SK-N-MC (cell line): ENCODE data around the gene OSMR.

Experiments used
- EZH2 ChIP-seq: fragments of 200-600 bp; sonication (generic); IDR thresholded peaks from one replicate; pipeline ENCODE4 v1.6.1; 2017; ENCODE audit warnings: antibody characterized with exemption
- FOXP2 ChIP-seq: optimal IDR thresholded peaks from 2 replicates; pipeline ENCODE3; 2011; ENCODE audit warnings: mild to moderate bottlenecking, moderate library complexity; ENCODE audit not compliant: insufficient read depth; ENCODE audit errors: extremely low read length, control extremely low read depth
- POLR2AphosphoS5 ChIP-seq: IDR thresholded peaks from 2 replicates; pipeline ENCODE4 v1.6.1; 2012; ENCODE audit warnings: mild to moderate bottlenecking, low read depth, low read length, borderline replicate concordance

DNA sequence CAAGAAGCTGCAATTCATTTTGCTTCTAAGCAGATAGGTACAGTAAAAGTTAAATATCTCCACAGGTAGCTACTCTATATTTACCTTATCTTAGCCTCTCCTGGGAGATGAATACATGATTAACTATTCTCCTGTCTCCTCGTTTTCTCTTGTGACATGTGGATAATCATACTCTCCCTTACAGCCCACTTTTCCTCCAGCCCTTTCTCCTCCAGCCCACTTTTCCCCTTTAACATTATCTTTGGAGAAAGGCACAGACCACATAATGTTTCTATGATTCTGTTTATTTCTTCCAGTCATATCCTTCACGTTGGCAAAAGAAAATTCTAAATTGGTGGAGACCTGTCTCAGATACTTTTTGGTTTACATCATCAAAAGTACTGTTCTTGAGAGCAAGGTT, 84.0 kb downstream of the OSMR start:
- TF ChIP-seq POLR2AphosphoS5 (no peak), EZH2 (no peak), FOXP2 (no peak)
